A549 (cell line): ENCODE results near the gene CEP250. TPM values are rescaled to one million over a fixed set of nuclear protein-coding genes. Genes with fewer than 3 reads are reported as not detected.

Experiments used
- ATAC-seq, 2 experiments: fragments of 200-7000 bp in 1 of 2; fragments of >200 bp in 1 of 2; cut with Nextera tagmentation in 1 of 2; cut with Tn5 transposase in 1 of 2; 3 replicates each; pipeline versions ENCODE4 v1.8.0 to v1.9.1; 2018 to 2020; ENCODE audit warnings: mild to moderate bottlenecking in 1 of 2, moderate library complexity in 1 of 2
- CTCF ChIA-PET: fragments of 300-600 bp; sonication (Branson Sonifier 250); formaldehyde crosslinking; extraction: SDS; loops from one replicate; lab custom pipeline; 2021; ENCODE audit warnings: antibody characterized with exemption, inconsistent platforms; lab: Yijun Ruan, JAX
- POLR2A ChIA-PET: fragments of 350-600 bp; formaldehyde crosslinking; extraction: SDS; loops from one replicate; lab custom pipeline; 2021; ENCODE audit warnings: antibody characterized with exemption, inconsistent platforms; lab: Yijun Ruan, JAX
- DNase-seq, 2 experiments: peaks; one replicate each; pipeline versions ENCODE4 v3.0.0 to v3.0.0-alpha.2; 2011 to 2016; ENCODE audit warnings: low read depth in 1 of 2, low spot score in 1 of 2
- FAIRE-seq: peaks from 2 replicates; lab custom pipeline; 2011; peaks lifted over from hg19 to GRCh38; lab: Jason Lieb, UNC
- H3K27ac ChIP-seq, 2 experiments: fragments of >200 bp; sonication (Bioruptor Twin); formaldehyde crosslinking; 3 replicates each; pipeline ENCODE4 v1.5.1; 2016 to 2017
- H3K4me1 ChIP-seq: fragments of >200 bp; sonication (Bioruptor Twin); formaldehyde crosslinking; 3 replicates; pipeline ENCODE4 v1.6.1; 2016
- H3K4me2 ChIP-seq: fragments of >200 bp; sonication (Bioruptor Twin); formaldehyde crosslinking; 3 replicates; pipeline ENCODE4 v1.6.1; 2016
- H3K4me3 ChIP-seq: fragments of >200 bp; sonication (Bioruptor Twin); formaldehyde crosslinking; 3 replicates; pipeline ENCODE4 v1.5.1; 2016
- H3K9me3 ChIP-seq: fragments of >200 bp; sonication (Bioruptor Twin); formaldehyde crosslinking; 3 replicates; pipeline ENCODE4 v1.6.1; 2016
- BHLHE40 ChIP-seq: IDR thresholded peaks from 2 replicates; pipeline ENCODE4 v1.6.1; 2012; ENCODE audit warnings: low read depth, low read length, inconsistent platforms
- CBX2 ChIP-seq: fragments of 200-600 bp; sonication (generic); IDR thresholded peaks from 2 replicates; pipeline ENCODE4 v1.6.1; 2016; ENCODE audit warnings: low read depth, mild to moderate bottlenecking, borderline replicate concordance
- CHD2 ChIP-seq: fragments of 150-350 bp; IDR thresholded peaks from 2 replicates; pipeline ENCODE4 v1.6.1; 2014; ENCODE audit warnings: low read length; ENCODE audit not compliant: partially characterized antibody
- EP300 ChIP-seq, 2 experiments: fragments of >200 bp; sonication (Bioruptor Twin); formaldehyde crosslinking; IDR thresholded peaks; 2 replicates in 1 of 2; 3 replicates in 1 of 2; pipeline ENCODE4 v1.6.1; 2016 to 2017
- FOSB ChIP-seq: fragments of 250-450 bp; sonication (Bioruptor Pico); IDR thresholded peaks from 2 replicates; pipeline ENCODE4 v1.5.0; 2020; ENCODE audit warnings: mild to moderate bottlenecking, moderate library complexity
- FOSL2 ChIP-seq, 2 experiments: fragments of 450-650 bp in 1 of 2; fragments of >200 bp in 1 of 2; sonication (Bioruptor Twin) in 1 of 2; formaldehyde crosslinking; IDR thresholded peaks; 2 replicates each; pipeline versions ENCODE4 v1.5.0 to v1.6.1; 2016 to 2020; ENCODE audit warnings: mild to moderate bottlenecking in 1 of 2, moderate library complexity in 1 of 2
- FOXS1 ChIP-seq: fragments of 250-450 bp; sonication (Bioruptor Pico); IDR thresholded peaks from 2 replicates; pipeline ENCODE4 v1.5.0; 2020; ENCODE audit warnings: mild to moderate bottlenecking, moderate library complexity
- HOXA7 ChIP-seq: fragments of 250-450 bp; sonication (Bioruptor Pico); IDR thresholded peaks from 2 replicates; pipeline ENCODE4 v1.5.0; 2020; ENCODE audit warnings: mild to moderate bottlenecking, moderate library complexity
- JUN ChIP-seq, 2 experiments: fragments of >200 bp; sonication (Bioruptor Twin); formaldehyde crosslinking; IDR thresholded peaks; 2 replicates in 1 of 2; 3 replicates in 1 of 2; pipeline ENCODE4 v1.6.1; 2016 to 2017
- JUNB ChIP-seq: fragments of >200 bp; sonication (Bioruptor Twin); formaldehyde crosslinking; IDR thresholded peaks from 2 replicates; pipeline ENCODE4 v1.6.1; 2016
- KDM5A ChIP-seq: fragments of 200-600 bp; sonication (generic); IDR thresholded peaks from 2 replicates; pipeline ENCODE4 v1.6.1; 2016; ENCODE audit warnings: antibody characterized with exemption, mild to moderate bottlenecking
- PHF8 ChIP-seq: fragments of 200-600 bp; sonication (generic); IDR thresholded peaks from 2 replicates; pipeline ENCODE4 v1.6.1; 2016; ENCODE audit warnings: low read depth, mild to moderate bottlenecking, antibody characterized with exemption, moderate library complexity, borderline replicate concordance
- POLR2AphosphoS2 ChIP-seq: conservative IDR thresholded peaks from 2 replicates; pipeline ENCODE4 v1.6.1; 2012; ENCODE audit warnings: low read length, improper control_type of control experiment, inconsistent platforms
- RCOR1 ChIP-seq: fragments of 150-350 bp; IDR thresholded peaks from 2 replicates; pipeline ENCODE4 v1.6.1; 2014; ENCODE audit warnings: antibody characterized with exemption, low read length, low read depth
- SMC3 ChIP-seq: fragments of >200 bp; sonication (Bioruptor Twin); formaldehyde crosslinking; IDR thresholded peaks from 3 replicates; pipeline ENCODE4 v1.6.1; 2018; ENCODE audit warnings: inconsistent platforms
- TFCP2L1 ChIP-seq: fragments of 250-450 bp; sonication (Bioruptor Pico); IDR thresholded peaks from 2 replicates; pipeline ENCODE4 v1.5.0; 2021; ENCODE audit warnings: mild to moderate bottlenecking
- ZFP36 ChIP-seq: fragments of 450-650 bp; IDR thresholded peaks from 2 replicates; pipeline ENCODE4 v1.6.1; 2014; ENCODE audit warnings: borderline replicate concordance; ENCODE audit not compliant: partially characterized antibody
- ZSCAN20 ChIP-seq: fragments of 250-450 bp; sonication (Bioruptor Pico); IDR thresholded peaks from 2 replicates; pipeline ENCODE4 v1.8.0; 2022; ENCODE audit warnings: mild to moderate bottlenecking, moderate library complexity
- WGBS: methylation state at CpG from one replicate; pipeline ENCODE4 v1.1.6; 2017; ENCODE audit errors: missing lambda C conversion rate; 5-methylcytosine and 5-hydroxymethylcytosine counted together
- polyA plus RNA-seq, 4 experiments: library from polyadenylated mRNA; depleted of rRNA in 3 of 4; stranded (reverse); fragments of >200 nt; fragmentation: RNase III in 1 of 4; extraction: RNeasy Plus Mini Kit Qiagen cat#74134 plus additional on column Dnase treatment in 1 of 4; gene quantifications; 2 replicates in 3 of 4; 3 replicates in 1 of 4; pipeline ENCODE4 v1.2.3, GENCODE V29; 2011 to 2017
- TF ChIP-seq, protein P1 (sequence below): IDR thresholded peaks from 2 replicates; pipeline ENCODE4 v1.6.1; 2012
- TF ChIP-seq, protein P2 (sequence below): fragments of >200 bp; sonication (Bioruptor Twin); formaldehyde crosslinking; IDR thresholded peaks from 3 replicates; pipeline ENCODE4 v1.6.1; 2016
- TF ChIP-seq, protein P3 (sequence below): fragments of >200 bp; sonication (Bioruptor Twin); formaldehyde crosslinking; IDR thresholded peaks from 3 replicates; pipeline ENCODE4 v1.5.1; 2016
- TF ChIP-seq, protein P4 (sequence below): fragments of >200 bp; sonication (Bioruptor Twin); formaldehyde crosslinking; IDR thresholded peaks from 2 replicates; pipeline ENCODE4 v1.6.1; 2016

Gene CEP250
- polyA plus RNA-seq, 2 of the 4 experiments (the other 2 are of a cell fraction): 13.8 to 19.6 TPM

DNA sequence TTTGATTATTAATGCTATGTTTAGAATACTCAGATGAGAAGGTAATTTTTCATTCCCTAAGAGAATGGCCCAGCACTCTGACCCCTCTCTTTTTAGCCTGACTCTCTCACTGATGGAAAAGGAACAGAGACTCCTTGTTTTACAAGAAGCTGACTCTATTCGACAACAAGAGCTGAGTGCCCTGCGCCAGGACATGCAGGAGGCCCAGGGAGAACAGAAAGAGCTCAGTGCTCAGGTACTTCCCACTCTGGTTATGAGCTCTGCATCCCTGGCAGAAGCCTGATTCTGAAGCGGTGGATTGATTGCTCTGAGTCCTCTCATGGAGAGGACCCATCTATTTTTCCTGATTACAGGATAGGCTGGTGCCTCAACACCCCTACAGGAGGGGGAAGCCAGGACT lies 41.1 kb downstream of the CEP250 start:
- TF ChIP-seq CBX2 (no peak), KDM5A (no peak), FOSL2 (IDR thresholded peaks at IDR 0.05) (no peak), FOSL2 (CRISPR knock-in tag; IDR thresholded peaks at IDR 0.05) (no peak), PHF8 (no peak), POLR2AphosphoS2 (no peak), FOSB (CRISPR knock-in tag) (no peak), FOXS1 (no peak), JUN (IDR thresholded peaks at IDR 0.05) (no peak), BHLHE40 (no peak), JUNB (no peak), ZFP36 (no peak), TFCP2L1 (CRISPR knock-in tag) (no peak), EP300 (IDR thresholded peaks at IDR 0.05) (no peak), SMC3 (no peak), HOXA7 (CRISPR knock-in tag) (no peak), CHD2 (no peak)
- TF ChIP-seq, protein P1, sequence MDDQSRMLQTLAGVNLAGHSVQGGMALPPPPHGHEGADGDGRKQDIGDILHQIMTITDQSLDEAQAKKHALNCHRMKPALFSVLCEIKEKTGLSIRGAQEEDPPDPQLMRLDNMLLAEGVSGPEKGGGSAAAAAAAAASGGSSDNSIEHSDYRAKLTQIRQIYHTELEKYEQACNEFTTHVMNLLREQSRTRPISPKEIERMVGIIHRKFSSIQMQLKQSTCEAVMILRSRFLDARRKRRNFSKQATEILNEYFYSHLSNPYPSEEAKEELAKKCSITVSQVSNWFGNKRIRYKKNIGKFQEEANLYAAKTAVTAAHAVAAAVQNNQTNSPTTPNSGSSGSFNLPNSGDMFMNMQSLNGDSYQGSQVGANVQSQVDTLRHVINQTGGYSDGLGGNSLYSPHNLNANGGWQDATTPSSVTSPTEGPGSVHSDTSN: no peak
- TF ChIP-seq, protein P2, sequence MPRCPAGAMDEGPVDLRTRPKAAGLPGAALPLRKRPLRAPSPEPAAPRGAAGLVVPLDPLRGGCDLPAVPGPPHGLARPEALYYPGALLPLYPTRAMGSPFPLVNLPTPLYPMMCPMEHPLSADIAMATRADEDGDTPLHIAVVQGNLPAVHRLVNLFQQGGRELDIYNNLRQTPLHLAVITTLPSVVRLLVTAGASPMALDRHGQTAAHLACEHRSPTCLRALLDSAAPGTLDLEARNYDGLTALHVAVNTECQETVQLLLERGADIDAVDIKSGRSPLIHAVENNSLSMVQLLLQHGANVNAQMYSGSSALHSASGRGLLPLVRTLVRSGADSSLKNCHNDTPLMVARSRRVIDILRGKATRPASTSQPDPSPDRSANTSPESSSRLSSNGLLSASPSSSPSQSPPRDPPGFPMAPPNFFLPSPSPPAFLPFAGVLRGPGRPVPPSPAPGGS: no peak
- TF ChIP-seq, protein P3, sequence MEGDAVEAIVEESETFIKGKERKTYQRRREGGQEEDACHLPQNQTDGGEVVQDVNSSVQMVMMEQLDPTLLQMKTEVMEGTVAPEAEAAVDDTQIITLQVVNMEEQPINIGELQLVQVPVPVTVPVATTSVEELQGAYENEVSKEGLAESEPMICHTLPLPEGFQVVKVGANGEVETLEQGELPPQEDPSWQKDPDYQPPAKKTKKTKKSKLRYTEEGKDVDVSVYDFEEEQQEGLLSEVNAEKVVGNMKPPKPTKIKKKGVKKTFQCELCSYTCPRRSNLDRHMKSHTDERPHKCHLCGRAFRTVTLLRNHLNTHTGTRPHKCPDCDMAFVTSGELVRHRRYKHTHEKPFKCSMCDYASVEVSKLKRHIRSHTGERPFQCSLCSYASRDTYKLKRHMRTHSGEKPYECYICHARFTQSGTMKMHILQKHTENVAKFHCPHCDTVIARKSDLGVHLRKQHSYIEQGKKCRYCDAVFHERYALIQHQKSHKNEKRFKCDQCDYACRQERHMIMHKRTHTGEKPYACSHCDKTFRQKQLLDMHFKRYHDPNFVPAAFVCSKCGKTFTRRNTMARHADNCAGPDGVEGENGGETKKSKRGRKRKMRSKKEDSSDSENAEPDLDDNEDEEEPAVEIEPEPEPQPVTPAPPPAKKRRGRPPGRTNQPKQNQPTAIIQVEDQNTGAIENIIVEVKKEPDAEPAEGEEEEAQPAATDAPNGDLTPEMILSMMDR: no peak
- TF ChIP-seq, all 56 proteins: peak for 0
- CTCF ChIA-PET: interaction anchor here (0.5 to 2.1 kb wide), 4 partner anchors 15 to 163 kb away, joined by 3 to 10 read pairs (median 3); no protein-coding TSS in a partner anchor
- POLR2A ChIA-PET: no interaction called here

DNA sequence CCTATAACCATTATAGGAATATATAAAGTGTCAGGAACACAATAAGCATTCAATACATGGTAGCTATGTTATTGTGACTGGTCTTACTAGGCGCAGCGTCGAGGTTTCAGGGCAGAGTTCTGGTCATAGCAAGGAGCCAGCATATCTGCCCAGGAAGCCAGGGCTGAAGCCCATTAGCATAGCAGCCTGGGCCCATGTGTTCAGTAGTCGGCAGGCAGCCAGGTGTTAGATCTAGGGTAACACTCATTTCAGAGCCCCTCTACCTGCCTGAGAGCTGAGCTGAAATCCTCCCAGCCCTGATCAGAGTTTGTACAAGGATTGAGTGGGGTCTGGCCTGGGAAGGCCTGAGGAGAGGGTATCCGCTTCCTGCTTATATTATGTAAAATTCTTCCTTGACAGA lies 41.9 kb downstream of the CEP250 start:
- CTCF ChIA-PET: interaction anchor here (0.5 to 3.6 kb wide), 6 partner anchors 13 to 230 kb away, joined by 3 to 13 read pairs (median 4); no protein-coding TSS in a partner anchor
- ATAC-seq (no peak), DNase-seq (no peak), FAIRE-seq (no peak)
- Histone ChIP-seq H3K4me2 (no peak overlapping the region), H3K27ac (no peak overlapping the region), H3K4me1 (no peaks in the 10 kb centered on the region), H3K4me3 (no peak overlapping the region), H3K9me3 (no peaks in the 10 kb centered on the region)
- TF ChIP-seq, protein P4, sequence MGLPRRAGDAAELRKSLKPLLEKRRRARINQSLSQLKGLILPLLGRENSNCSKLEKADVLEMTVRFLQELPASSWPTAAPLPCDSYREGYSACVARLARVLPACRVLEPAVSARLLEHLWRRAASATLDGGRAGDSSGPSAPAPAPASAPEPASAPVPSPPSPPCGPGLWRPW: no peak
- TF ChIP-seq KDM5A: no peak
- TF ChIP-seq RCOR1: no peak
- TF ChIP-seq PHF8: no peak
- no peak for TF ChIP-seq ZSCAN20
- TF ChIP-seq CHD2: no peak
- WGBS: 89% methylated on average over 5 of the region's 5 CpGs
- POLR2A ChIA-PET: no interaction called here

More for the DNA sequence above, 41.1 kb downstream of the CEP250 start:
- Histone ChIP-seq H3K9me3 (no peaks in the 10 kb centered on the region), H3K4me1 (no peaks in the 10 kb centered on the region), H3K27ac (no peak overlapping the region), H3K4me2 (no peak overlapping the region), H3K4me3 (no peak overlapping the region)
- DNase-seq (no peak), FAIRE-seq (no peak), ATAC-seq (no peak)
- WGBS: 96% methylated on average over 3 of the region's 3 CpGs
